WTC11 (cell line): ENCODE results near the gene TBXT.

Experiments
- ATF3 ChIP-seq: sonication (generic); formaldehyde crosslinking; conservative IDR thresholded peaks from 2 replicates; pipeline ENCODE4 v1.8.1; 2022; ENCODE audit warnings: mild to moderate bottlenecking, missing genetic modification reagents
- CTCF ChIP-seq: fragments of 200-600 bp; IDR thresholded peaks from 2 replicates; pipeline ENCODE4 v1.8.0; 2022; ENCODE audit warnings: antibody characterized with exemption
- NFYB ChIP-seq: sonication (generic); formaldehyde crosslinking; conservative IDR thresholded peaks from 2 replicates; pipeline ENCODE4 v1.8.0; 2022; ENCODE audit warnings: low read depth, missing genetic modification reagents
- RELA ChIP-seq: sonication (generic); formaldehyde crosslinking; IDR thresholded peaks from 2 replicates; pipeline ENCODE4 v1.8.1; 2022; ENCODE audit warnings: missing genetic modification reagents, mild to moderate bottlenecking, borderline replicate concordance
- SP1 ChIP-seq: sonication (generic); formaldehyde crosslinking; conservative IDR thresholded peaks from 2 replicates; pipeline ENCODE4 v1.8.1; 2022; ENCODE audit warnings: missing genetic modification reagents
- TF ChIP-seq, protein P1 (sequence below): sonication (generic); formaldehyde crosslinking; IDR thresholded peaks from 2 replicates; pipeline ENCODE4 v1.8.1; 2023; ENCODE audit warnings: mild to moderate bottlenecking, missing genetic modification reagents

- TF ChIP-seq, protein P1, sequence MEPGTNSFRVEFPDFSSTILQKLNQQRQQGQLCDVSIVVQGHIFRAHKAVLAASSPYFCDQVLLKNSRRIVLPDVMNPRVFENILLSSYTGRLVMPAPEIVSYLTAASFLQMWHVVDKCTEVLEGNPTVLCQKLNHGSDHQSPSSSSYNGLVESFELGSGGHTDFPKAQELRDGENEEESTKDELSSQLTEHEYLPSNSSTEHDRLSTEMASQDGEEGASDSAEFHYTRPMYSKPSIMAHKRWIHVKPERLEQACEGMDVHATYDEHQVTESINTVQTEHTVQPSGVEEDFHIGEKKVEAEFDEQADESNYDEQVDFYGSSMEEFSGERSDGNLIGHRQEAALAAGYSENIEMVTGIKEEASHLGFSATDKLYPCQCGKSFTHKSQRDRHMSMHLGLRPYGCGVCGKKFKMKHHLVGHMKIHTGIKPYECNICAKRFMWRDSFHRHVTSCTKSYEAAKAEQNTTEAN (CRISPR knock-in tag) = no peak
- TF ChIP-seq ATF3 (no peak), RELA (CRISPR knock-in tag) (no peak), CTCF (no peak), SP1 (CRISPR knock-in tag) (no peak), NFYB (CRISPR knock-in tag) (no peak)
Observed at GRCh38 chr6:166206510-166207283, 39.0 kb upstream of the TBXT start.
